CD4-positive, alpha-beta T cell treated with Interleukin-15 for 4 hours (primary cell): ENCODE data around the gene PPP6R3.
"Not testable (repeated sequence)": the region's sequence is repeated elsewhere in the genome, so short reads cannot be mapped to it uniquely, and the experiment has no call there.

Experiments
- DNase-seq: peaks from one replicate; pipeline ENCODE4 v3.0.0-alpha.2; 2020; ENCODE audit warnings: low spot score

PPP6R3 gene

DNA sequence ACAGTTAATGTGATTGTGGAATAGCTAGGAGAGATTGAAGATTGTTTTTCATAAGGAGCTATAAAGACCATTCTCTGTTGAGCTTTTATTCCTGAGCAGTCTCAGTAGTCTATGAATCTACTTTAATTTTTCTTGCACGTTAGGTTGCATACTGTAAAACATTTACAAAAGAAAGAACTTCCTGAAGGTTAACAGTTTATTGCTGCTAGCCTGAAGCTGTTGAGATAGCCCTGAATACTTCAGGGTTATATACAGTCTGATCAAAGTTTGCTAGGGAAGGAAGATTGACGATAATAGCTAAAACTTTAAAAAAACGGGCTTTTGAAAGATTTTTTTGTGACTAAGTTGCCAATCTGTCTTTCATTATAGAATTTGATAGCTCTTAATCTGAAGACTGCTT, 64.8 kb downstream of the PPP6R3 start:
- DNase-seq: no peak

DNA sequence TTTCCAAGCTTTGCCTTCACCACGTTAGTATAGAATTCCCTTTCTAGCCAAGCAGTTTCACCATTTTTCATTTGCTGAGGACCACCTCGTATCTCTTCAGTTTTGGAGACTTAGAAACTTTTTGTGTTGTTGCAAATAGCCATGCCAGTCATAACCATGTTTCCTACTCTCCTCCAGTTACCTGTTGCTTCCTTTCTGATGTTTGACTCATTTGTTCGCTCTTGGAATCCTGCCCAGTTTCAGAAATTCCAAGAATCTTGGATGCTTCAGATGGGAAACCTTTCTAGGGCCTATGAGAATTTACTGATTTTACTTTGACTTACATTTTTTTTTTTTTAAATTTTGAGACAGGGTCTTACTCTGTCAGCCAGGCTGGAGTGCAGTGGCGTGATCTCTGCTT, 65.4 kb downstream of the PPP6R3 start:
- DNase-seq: no peak

DNA sequence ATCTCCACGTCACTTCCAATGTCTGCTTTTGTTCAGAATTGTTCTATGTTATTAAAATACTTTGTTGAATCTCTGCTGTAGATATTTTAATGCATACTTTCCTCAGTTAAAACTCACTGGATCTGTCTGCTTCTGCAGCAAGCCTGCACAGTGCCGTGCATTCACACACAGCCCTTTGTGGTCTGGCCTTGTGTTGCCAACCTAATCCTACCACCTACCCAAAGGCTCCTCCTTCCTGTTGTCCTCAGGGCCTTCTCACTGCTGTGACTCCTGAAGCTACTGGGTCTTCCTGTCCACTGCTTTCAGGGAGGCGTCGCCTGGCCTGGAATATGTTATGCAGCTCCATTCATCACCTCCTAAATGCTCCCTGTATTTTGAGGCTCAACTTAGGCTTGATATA, 67.0 kb downstream of the PPP6R3 start:
- DNase-seq: no peak

DNA sequence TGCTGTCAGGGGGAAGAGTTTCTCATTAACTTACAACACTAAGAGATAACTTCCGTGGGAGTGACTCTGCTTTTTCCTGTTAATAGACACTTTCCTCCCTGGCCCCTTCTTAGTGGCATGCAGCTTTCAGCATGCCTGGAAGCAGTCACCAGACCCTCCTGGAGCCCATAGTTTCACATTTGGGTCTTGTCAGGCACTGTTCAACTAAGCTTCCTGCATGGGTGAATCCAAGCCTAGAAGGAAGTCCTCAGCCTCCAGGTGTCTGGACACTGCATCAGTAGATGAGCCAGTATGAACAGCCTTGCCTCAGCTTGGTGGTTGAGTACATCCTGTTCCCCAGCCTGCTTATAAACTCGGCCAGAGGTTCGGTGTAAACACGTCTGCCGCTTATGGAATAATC, 68.1 kb downstream of the PPP6R3 start:
- DNase-seq: peak; percentile 23

DNA sequence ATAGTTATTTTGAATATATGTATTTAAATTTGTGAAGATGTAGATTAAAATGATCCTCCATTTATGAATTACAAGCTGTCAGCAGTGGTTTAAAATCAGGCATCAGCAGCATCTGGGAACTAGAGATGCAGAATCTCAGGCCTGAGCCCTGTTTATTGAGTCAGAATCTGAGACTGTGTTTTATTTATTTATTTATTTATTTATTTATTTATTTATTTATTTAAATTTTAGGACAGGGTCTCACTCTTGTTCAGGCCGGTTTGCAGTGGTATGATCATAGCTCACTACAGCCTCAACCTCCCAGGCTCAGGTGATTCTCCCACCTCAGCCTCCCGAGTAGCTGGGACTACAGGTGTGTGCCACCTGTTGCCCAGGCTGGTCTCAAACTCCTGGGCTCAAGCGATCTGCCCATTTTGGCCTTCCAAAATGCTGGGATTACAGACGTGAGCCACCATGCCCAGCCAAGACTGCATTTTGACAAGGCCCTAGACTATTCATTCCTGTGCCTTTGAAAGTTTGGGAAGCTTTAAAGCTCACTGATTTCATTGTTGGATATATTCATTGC, 70.7 kb downstream of the PPP6R3 start:
- no peak for DNase-seq

DNA sequence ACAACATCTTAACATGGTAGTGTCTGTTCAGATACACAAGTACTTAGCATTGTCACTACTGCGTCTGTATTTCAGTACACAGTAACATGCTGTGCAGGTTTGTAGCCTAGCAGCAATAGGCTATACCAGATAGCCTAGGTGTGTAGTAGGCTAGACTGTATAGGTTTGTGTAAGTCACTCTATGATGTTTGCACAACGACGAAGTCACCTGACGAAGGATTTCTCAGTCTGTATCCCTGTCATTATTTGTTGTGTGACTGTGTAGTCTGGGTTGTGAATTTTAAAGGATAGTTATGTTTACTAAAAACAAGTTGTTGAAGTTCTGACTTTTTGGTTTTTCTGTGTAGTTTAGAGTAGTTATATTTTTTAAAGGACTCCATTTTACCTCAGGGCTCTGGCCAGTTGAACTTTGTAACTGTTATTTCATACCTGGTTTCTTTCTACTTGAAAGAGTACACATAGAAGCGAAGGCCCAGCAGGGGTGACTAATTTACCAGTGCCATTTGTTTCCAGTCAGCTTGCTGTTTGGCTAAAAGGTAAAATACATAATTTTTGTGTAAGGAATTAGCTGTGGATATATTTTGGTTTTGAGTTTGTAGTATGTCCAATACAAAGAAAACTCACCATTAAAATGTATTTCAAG, 72.3 kb downstream of the PPP6R3 start:
- DNase-seq: no peak

DNA sequence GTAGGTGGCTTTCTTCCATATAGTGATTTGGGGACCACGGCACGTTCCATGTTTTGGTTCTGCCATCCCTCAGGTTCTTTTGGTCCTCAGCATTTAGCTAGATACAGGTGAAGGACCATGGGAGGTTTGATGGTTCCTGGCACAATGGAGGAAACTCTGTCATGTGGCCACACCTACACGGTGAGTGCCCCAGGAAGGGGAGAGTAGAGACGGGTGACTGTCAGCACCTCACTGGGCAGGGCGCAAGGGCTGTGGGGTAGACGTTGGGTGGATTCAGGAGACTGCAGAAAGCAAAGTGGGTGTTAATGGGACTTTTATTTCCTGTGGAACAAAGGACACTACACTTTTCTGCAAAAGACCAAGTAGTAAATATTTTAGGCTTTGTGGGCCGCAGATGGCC, 73.4 kb downstream of the PPP6R3 start:
- DNase-seq: no peak

DNA sequence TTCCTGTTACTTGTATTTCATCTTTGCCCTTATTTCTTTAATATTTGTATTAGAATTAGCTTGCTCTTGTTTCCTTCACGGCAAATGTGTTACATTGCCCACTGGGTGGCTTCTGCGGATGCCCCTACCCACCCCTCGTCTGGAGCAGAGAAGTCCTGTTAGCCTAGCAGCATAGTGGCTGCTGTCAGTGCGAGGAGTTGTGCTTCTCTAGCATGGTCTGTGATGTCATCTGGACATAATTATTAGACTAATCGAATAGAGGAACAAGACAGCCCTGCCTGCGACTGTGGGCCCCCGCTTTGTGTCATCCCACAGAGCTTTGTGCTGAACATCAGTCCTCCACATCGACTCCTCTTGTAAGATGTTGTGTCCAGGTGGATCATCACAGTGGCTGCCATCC, 74.5 kb downstream of the PPP6R3 start:
- DNase-seq: no peak

DNA sequence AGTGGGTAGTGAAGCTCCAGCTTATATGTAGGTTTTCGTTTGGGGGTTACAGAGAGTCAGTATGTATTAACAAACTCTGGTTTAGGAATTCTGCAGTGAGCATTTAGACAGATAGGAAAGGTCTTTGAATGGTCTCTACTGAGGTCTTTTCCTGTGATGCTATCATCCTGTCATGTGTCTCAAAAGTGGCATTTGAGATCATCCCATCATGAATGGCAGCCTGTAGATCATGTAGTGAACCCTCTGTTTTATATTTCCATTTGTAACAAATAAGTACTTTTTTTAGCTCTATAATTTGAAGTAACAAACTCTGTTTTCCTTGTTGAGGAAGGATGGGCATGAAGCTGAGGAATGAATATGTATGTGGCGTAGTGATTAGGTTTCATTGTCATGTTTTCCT, 76.2 kb downstream of the PPP6R3 start:
- no peak for DNase-seq

DNA sequence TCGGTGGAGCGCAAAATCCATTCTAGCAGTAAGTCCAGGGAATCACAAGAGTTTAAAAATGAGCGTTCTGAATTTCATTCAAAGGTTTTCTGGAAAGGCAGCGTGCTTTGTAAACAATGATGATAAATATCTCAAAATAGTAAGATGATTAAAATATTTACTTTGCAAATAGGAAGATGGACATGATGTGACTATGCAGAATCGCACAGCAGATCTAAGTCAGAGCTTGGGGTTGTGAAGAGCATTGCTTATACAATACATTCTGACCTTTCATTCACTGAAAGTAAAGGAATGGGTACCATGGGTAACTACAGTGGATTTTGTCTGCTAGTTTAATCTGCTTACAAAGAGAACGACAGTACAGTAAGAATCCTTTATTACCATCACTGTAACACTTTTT, 77.5 kb downstream of the PPP6R3 start:
- DNase-seq: no peak

DNA sequence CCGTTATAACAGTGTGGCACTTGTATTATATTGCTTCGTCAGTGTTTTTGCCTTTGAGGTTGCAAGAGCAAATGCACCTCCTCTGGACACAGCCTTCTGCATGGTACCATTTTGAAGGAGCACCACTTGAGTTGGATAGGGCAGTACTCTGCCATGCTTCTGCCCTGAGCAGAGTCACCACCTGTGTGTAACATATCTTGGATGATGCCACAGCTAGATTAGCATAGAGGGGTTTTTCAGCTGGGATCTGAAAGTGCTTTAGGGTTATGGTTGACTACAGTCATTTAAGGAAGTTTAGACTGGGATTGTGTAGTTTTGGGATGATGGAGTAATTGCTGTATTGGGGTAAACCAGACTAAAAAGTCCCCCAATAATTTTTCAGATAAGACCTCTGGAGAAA, 78.8 kb downstream of the PPP6R3 start:
- DNase-seq: no peak

DNA sequence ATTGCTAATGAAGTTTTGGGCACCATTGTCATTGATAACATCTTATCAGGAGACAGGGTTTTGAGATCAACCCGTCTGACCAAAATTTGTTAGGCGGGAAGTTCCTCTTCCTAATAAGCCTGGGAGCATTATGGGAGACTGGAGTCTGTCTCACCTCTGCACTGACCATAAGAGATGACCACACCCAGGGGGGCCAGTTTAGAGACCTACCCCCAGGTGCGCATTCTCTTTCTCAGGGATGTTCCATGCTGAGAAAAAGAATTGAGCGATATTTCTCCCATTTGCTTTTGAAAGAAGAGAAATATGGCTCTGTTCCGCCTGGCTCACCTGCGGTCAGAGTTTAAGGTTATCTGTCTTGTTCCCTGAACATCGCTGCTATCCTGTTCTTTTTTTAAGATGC, 80.0 kb downstream of the PPP6R3 start:
- not testable (repeated sequence) for DNase-seq

DNA sequence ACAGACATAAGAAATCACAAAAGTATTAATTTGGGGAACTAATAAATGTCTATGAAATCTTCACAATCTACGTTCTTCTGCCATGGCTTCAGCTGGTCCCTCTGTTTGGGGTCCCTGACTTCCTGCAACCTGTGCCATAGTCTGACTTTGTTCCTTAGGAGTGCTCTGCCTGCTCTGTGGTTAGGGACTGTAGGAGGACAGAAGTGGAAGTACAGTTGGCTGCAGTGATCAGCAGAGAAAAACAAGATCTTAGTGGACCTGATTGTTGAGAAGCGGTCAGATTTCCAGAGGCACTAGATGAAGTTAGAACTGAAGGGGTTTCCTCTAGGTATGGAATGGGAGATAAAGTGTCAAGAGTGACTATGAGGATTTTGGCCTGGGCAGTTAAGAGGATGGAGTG, 80.6 kb downstream of the PPP6R3 start:
- no peak for DNase-seq

DNA sequence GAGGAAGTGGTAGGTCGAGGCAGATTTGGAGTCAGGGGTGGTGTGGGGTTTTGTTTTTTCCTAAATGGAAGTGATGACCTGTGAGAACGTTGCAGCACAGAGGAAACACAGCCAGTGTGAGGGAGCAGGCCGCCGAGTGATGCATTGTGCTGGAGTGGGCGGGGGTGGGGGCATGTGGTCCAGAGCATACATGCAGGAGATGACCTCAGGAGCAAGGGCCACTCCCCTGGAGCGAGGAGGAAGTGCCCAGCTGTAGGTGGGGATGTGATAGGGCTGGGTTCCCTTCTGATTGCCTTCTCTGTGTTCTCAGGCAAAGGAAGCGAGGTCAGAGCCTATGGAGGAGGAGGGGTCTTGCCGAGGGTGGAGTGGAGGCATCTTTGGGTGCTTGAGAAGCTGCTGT, 81.4 kb downstream of the PPP6R3 start:
- no peak for DNase-seq

DNA sequence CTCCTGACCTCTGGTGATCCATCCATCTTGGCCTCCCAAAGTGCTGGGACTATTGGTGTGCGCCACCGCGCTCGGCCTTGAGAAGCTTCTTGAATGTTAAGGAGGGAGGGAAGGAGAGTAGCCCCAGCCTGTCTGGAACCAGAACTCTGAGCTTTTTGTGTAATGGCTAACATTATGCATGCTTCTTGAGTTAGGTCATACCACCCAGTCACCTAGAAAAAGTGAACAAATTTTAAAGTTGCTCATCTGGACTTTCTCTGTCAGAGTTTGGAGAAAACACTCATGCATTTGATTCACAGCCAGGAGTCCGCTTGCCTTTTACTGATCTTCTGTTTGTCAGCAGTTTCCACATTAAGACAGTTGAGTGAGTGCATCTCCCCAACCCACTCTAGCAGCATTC, 82.1 kb downstream of the PPP6R3 start:
- no peak for DNase-seq

DNA sequence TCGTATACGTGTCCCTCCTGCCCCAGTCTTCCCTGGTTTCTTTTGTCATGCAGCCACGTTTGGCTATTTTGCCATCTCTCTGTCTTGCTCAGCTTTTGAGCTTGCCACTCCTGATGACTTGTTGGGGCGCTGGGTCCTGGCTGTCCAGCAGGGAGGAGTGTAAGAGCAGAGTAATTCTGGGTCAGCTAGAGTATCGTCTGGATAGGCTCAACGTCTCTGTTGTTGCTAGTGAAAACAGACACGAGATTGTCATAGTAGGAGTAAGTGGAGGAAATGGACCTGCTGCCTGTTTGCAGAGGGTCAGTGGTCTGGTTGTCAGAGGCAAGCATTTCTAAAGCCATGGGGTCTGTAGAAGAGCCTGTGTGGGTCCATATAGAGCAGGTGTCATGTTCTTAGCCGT, 83.0 kb downstream of the PPP6R3 start:
- DNase-seq: no peak

DNA sequence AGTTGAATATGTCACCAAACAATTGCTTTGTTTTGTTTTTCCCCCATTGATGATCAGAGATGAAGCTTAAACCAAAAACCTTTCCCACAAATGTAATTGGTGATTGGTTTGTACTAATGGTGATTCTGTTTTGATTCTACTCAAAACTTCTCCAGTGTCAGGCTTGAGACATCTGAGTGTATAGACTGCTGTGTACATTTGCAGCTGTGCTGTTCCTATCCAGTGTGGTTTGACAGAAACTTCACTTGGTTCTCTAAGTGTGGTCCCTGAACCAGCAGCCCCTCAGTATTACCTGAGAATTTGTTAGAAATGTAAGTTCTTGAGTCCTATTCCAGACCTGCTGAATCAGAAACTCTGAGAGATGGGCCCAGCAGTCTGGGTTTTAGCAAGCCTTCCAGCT, 84.8 kb downstream of the PPP6R3 start:
- no peak for DNase-seq

DNA sequence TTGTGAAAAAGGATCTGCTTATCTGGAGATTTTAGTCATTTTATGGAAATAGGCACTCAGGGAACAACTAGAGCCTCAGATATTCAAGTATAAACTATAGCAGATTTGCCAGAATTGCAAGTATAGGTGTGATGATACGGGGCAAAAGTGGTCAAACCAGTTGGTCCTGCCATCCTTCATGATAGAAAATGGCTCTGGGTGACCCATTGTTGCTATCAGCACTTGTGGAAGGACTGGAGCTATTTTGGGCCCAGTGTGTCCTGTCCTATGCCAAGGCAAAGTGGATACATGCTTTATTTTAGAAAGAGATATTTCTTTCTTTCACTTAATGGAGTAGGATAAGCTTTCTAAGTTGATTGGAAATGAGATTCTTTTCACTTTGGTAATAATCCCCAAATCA, 85.2 kb downstream of the PPP6R3 start:
- DNase-seq: no peak

DNA sequence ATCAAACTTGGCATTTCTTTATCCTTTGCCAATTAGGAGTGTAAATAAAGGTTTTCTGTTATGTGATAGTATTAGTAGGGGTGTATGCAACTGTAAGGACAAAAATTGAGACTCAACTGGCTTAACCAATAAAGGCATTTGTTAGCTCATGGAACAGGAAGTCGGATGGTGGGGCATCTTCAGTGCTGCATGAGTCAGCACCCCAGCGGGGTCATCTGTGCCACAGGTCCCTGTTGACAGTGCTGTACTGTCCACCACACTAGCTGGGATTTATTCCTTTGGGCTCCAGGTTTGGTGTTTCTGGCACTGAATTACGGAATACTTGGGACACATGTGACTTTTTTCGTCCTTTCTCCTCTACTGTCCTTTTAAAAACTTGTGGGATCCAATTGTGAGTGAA, 86.0 kb downstream of the PPP6R3 start:
- no peak for DNase-seq

DNA sequence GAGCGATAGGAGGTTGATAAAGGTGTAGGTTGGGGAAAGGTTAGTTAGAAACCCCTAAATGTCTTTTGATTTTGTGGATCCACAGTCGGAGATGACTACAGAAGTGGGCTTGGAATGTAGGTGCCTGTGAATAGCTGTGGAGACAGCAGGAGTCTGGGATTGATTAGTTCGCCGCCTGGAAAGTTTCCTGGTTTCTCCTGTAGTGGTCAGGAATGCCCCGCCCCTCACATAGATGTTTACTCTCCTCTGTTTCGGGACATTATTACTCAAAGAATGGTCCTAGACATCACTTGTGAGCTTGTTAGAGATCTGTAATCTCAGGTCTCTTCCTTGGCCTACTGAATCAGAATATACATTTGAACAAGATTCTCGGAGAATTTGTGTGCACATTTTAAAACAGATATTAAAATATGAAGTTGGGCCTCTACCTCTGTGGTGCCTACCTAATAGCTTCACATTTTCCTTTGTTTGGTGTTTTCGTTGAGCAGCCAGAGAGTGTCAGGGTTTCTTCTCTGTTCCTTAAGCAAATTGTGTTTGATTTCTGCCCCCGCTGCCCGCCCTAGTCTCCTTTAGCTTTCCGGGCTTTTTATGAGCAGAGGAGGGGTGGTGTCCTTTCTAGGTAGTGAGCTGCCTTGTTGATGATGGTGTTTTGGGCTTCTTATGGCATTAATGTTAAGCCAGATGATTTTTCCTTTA, 89.4 kb downstream of the PPP6R3 start:
- DNase-seq: no peak

DNA sequence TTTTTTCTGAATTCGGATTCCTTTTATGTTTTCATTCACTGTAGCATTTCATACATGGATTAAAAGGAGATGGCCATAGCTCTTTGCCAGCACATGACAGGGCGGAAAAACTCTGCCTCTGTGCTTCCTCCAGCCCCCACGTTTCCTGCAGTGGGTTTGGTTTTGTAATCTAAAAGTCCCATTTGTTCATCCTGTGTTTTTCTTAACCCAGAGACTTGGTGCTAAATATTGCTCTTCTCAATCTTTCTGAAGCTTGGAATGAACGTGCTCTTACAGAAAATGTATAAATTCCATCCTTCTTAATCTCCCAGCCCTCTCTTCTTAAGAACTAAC, 89.9 kb downstream of the PPP6R3 start:
- no peak for DNase-seq

DNA sequence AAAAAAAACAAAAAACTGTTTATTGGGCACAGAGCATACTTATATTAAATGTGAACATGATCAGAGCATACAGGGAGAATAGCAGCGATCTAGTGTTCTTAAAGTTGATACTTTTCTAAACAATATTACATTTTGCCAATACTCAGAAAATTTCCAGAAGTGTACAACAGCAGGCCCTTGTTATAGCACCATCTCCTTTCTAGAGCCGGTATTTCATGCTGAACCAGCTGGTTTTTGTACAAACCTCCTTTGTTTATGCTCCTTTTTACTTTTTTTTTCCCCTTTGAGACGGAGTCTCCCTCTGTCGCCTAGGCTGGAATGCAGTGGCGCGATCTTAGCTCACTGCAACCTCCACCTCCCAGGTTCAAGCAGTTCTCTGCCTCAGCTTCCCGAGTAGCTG, 90.7 kb downstream of the PPP6R3 start:
- no peak for DNase-seq

DNA sequence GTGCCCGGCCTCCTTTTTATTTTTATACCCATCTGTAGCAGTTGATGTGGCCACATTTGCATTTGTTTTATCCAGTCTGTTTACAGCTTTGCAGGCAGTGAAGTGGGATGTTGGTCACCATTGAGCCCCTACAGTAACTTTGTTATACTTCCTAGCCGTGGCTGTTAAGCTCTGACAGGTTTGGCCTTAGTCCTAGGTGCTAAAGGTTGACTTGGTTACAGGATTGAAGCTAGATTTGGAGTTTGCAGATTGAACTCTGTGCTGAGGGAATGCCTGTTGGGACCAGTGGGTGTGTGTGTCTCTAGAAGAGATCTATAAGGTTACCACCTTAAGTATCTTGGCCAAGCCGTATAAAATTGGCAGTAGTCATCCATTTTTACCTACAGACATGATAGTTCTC, 91.2 kb downstream of the PPP6R3 start:
- DNase-seq: no peak

DNA sequence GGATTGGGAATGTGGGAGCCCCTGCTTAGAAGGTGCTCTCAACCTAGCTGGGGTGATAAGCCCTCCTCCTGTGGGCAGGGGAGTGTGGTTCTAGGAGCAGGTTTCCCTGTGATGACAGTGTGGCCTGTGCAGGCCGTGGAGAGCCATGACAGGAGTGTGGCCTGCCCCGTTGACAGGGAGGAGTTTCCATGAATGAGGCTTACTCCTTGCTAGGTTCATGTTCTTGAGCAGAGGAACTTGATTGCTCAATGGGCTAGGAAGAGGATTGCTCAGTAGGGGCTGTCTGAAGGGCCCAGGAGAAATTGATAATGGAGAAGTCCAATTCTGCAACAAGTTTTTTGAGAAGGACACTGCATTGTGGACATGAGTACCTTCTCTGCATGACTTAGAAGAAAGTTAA, 92.0 kb downstream of the PPP6R3 start:
- no peak for DNase-seq
